KMS-11 (cell line): ENCODE measurements around the gene SYNE3.

ENCODE experiments used
- H2AFZ ChIP-seq: fragments of 200-600 bp; sonication (generic); 2 replicates; pipeline ENCODE4 v1.6.1; 2016; ENCODE audit warnings: antibody characterized with exemption, mixed run types, low read depth
- H3K27ac ChIP-seq: fragments of 200-600 bp; sonication (generic); 2 replicates; pipeline ENCODE4 v1.6.1; 2016; ENCODE audit warnings: mild to moderate bottlenecking, mixed run types
- H3K27me3 ChIP-seq: fragments of 200-600 bp; sonication (generic); 2 replicates; pipeline ENCODE4 v1.6.1; 2017; ENCODE audit warnings: mild to moderate bottlenecking, low read depth, mixed run types, moderate library complexity; ENCODE audit not compliant: insufficient read depth
- H3K36me3 ChIP-seq: fragments of 200-600 bp; sonication (generic); 2 replicates; pipeline ENCODE4 v1.6.1; 2017; ENCODE audit warnings: mild to moderate bottlenecking, mixed run types; ENCODE audit not compliant: insufficient read depth
- H3K4me1 ChIP-seq: fragments of 200-600 bp; sonication (generic); 2 replicates; pipeline ENCODE4 v1.6.1; 2016; ENCODE audit warnings: mild to moderate bottlenecking, low read depth, mixed run types; ENCODE audit not compliant: poor library complexity, severe bottlenecking
- H3K4me2 ChIP-seq: fragments of 200-600 bp; sonication (generic); 2 replicates; pipeline ENCODE4 v1.7.0; 2016; ENCODE audit warnings: mild to moderate bottlenecking, mixed run types
- H3K4me3 ChIP-seq: fragments of 200-600 bp; sonication (generic); IDR thresholded peaks from 2 replicates; pipeline ENCODE4 v1.6.1; 2017; ENCODE audit warnings: low read depth, low read length, mixed read lengths; ENCODE audit not compliant: insufficient read depth
- H3K79me2 ChIP-seq: fragments of 200-600 bp; sonication (generic); 2 replicates; pipeline ENCODE4 v1.6.1; 2016; ENCODE audit warnings: low read depth, mixed run types; ENCODE audit not compliant: insufficient read depth
- H3K9ac ChIP-seq: fragments of 200-600 bp; sonication (generic); 2 replicates; pipeline ENCODE4 v1.6.1; 2016; ENCODE audit warnings: mild to moderate bottlenecking, mixed run types
- H4K20me1 ChIP-seq: fragments of 200-600 bp; sonication (generic); 2 replicates; pipeline ENCODE4 v1.6.1; 2016; ENCODE audit warnings: mild to moderate bottlenecking, mixed run types; ENCODE audit not compliant: insufficient read depth
- TF ChIP-seq, protein P1 (sequence below): fragments of 200-600 bp; sonication (generic); conservative IDR thresholded peaks from 2 replicates; pipeline ENCODE4 v1.6.1; 2017; ENCODE audit warnings: low read depth, mild to moderate bottlenecking, antibody characterized with exemption, low read length, moderate library complexity, mixed read lengths

SYNE3 gene

GRCh38 chr14:95534299-95535225, 18.1 kb upstream of the SYNE3 start, which contains the start of gene GLRX5:
GLRX5 (plus strand) TSS chr14:95535050; CDS start chr14:95535090, 40 bp downstream.
- peaks cover 80% of the 10 kb centered on the region for H3K79me2 ChIP-seq
- H3K4me2 ChIP-seq: peak within 1 kb of the TSS; percentile 96
- H4K20me1 ChIP-seq: no peaks in the 10 kb centered on the region
- peaks cover 26% of the 10 kb centered on the region for H3K4me1 ChIP-seq
- H3K27me3 ChIP-seq: no peaks in the 10 kb centered on the region
- H3K9ac ChIP-seq: peak within 1 kb of the TSS; percentile 88
- TF ChIP-seq, protein P1, sequence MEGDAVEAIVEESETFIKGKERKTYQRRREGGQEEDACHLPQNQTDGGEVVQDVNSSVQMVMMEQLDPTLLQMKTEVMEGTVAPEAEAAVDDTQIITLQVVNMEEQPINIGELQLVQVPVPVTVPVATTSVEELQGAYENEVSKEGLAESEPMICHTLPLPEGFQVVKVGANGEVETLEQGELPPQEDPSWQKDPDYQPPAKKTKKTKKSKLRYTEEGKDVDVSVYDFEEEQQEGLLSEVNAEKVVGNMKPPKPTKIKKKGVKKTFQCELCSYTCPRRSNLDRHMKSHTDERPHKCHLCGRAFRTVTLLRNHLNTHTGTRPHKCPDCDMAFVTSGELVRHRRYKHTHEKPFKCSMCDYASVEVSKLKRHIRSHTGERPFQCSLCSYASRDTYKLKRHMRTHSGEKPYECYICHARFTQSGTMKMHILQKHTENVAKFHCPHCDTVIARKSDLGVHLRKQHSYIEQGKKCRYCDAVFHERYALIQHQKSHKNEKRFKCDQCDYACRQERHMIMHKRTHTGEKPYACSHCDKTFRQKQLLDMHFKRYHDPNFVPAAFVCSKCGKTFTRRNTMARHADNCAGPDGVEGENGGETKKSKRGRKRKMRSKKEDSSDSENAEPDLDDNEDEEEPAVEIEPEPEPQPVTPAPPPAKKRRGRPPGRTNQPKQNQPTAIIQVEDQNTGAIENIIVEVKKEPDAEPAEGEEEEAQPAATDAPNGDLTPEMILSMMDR: no peak
- H3K36me3 ChIP-seq: no peaks in the 10 kb centered on the region
- peak within 1 kb of the TSS; percentile 87 for H3K27ac ChIP-seq
- H2AFZ ChIP-seq: peak within 1 kb of the TSS; percentile 30; the same call in 1 of the 2 replicates
- H3K4me3 ChIP-seq: no peak within 1 kb of the TSS

DNA sequence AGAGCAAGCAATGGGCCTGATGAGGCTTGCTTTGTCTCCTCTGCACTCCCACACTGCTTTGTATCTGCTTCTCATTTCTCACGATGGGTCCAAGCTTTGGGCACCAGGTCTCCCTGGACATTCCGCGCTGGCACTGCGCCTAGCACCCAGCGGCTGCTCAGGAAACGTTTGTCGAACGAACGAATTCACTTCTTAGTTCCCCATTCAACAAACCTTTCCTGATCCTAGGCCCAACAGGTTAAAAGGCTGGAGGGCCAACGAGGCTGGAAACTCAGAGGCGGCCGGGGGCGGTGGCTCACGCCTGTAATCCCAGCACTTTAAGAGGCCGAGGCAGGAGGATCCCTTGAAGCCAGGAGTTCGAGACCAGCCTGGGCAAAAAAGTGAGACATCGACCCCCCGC, 17.4 kb upstream of the SYNE3 start:
- peak overlapping the region; percentile 88 for H3K9ac ChIP-seq
- TF ChIP-seq, protein P1: no peak
- no peaks in the 10 kb centered on the region for H3K27me3 ChIP-seq
- H2AFZ ChIP-seq: no peak overlapping the region
- H3K4me3 ChIP-seq: no peak overlapping the region
- peak overlapping the region; percentile 96 for H3K4me2 ChIP-seq
- peaks cover 26% of the 10 kb centered on the region for H3K4me1 ChIP-seq
- no peaks in the 10 kb centered on the region for H3K36me3 ChIP-seq
- H3K27ac ChIP-seq: peak overlapping the region; percentile 87
- peaks cover 73% of the 10 kb centered on the region for H3K79me2 ChIP-seq
- no peaks in the 10 kb centered on the region for H4K20me1 ChIP-seq

DNA sequence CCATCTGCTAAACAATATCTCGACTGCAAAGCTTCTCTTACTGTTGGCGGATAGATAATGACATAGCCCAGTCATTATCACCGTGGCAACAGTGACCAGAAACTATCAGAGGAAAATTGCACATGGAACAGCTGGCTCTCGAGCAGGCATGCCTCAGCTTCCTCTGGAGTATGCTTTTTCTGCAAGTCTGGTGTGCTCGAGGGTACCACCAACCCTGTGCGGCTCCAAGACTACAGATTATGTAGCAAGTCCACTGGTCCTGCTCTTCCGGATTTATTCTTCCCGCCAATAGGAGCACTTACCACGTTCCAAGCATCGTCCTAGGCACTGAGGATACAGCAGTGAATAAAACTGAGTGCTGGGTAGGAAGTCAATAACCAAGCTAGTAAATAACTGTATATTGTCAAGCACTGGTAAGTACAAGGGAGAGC, 17.0 kb upstream of the SYNE3 start:
- peak overlapping the region; percentile 87 for H3K27ac ChIP-seq
- H3K4me2 ChIP-seq: peak overlapping the region; percentile 96
- no peaks in the 10 kb centered on the region for H3K36me3 ChIP-seq
- H4K20me1 ChIP-seq: no peaks in the 10 kb centered on the region
- H3K79me2 ChIP-seq: peaks cover 68% of the 10 kb centered on the region
- no peak overlapping the region for H3K4me3 ChIP-seq
- no peaks in the 10 kb centered on the region for H3K27me3 ChIP-seq
- TF ChIP-seq, protein P1: no peak
- no peak overlapping the region for H2AFZ ChIP-seq
- H3K9ac ChIP-seq: peak overlapping the region; percentile 88
- peaks cover 26% of the 10 kb centered on the region for H3K4me1 ChIP-seq

GRCh38 chr14:95531969-95532368, 15.5 kb upstream of the SYNE3 start:
- Histone ChIP-seq H3K4me1 (peaks cover 23% of the 10 kb centered on the region), H3K36me3 (no peaks in the 10 kb centered on the region), H3K4me2 (peak overlapping the region; percentile 96; the same call in 1 of the 2 replicates), H3K4me3 (no peak overlapping the region), H3K27ac (no peak overlapping the region), H4K20me1 (no peaks in the 10 kb centered on the region), H3K79me2 (peaks cover 56% of the 10 kb centered on the region), H3K9ac (no peak overlapping the region), H2AFZ (no peak overlapping the region), H3K27me3 (no peaks in the 10 kb centered on the region)
- TF ChIP-seq, protein P1: no peak
